Astrocyte (in vitro differentiated cells and primary cell): ENCODE results near the gene ITM2C. TPM values are rescaled to one million over a fixed set of nuclear protein-coding genes. Genes with fewer than 3 reads are reported as not detected.

Experiments
- DNase-seq: peaks from one replicate; pipeline ENCODE4 v3.0.0-alpha.2; 2010; ENCODE audit warnings: low read depth
- FAIRE-seq: peaks from 2 replicates; lab custom pipeline; 2011; peaks lifted over from hg19 to GRCh38; lab: Jason Lieb, UNC
- H2AFZ ChIP-seq: 2 replicates; pipeline ENCODE4 v1.6.0; 2012; ENCODE audit warnings: low read depth, low read length, inconsistent platforms
- H3K27ac ChIP-seq: 2 replicates; pipeline ENCODE4 v1.5.1; 2011; ENCODE audit warnings: low read depth, low read length, inconsistent platforms
- H3K27me3 ChIP-seq: 2 replicates; pipeline ENCODE4 v1.6.0; 2011; ENCODE audit warnings: low read length, inconsistent platforms; ENCODE audit not compliant: insufficient read depth
- H3K36me3 ChIP-seq: 2 replicates; pipeline ENCODE4 v1.5.1; 2011; ENCODE audit warnings: low read length, inconsistent platforms; ENCODE audit not compliant: insufficient read depth
- H3K4me1 ChIP-seq: 2 replicates; pipeline ENCODE4 v1.5.1; 2011; ENCODE audit warnings: low read length, inconsistent platforms; ENCODE audit not compliant: insufficient read depth
- H3K4me2 ChIP-seq: 2 replicates; pipeline ENCODE4 v1.6.0; 2012; ENCODE audit warnings: low read length, inconsistent platforms
- H3K4me3 ChIP-seq: 2 replicates; pipeline ENCODE4 v1.5.1; 2011; ENCODE audit warnings: low read depth, mild to moderate bottlenecking, low read length, inconsistent platforms; ENCODE audit not compliant: insufficient read depth
- H3K79me2 ChIP-seq: 2 replicates; pipeline ENCODE4 v1.6.0; 2012; ENCODE audit warnings: mild to moderate bottlenecking, low read length, inconsistent platforms; ENCODE audit not compliant: insufficient read depth
- H3K9ac ChIP-seq: 2 replicates; pipeline ENCODE4 v1.6.0; 2012; ENCODE audit warnings: mild to moderate bottlenecking, low read length, inconsistent platforms
- H3K9me3 ChIP-seq: 2 replicates; pipeline ENCODE4 v1.5.1; 2012; ENCODE audit warnings: low read depth, mild to moderate bottlenecking, low read length, inconsistent platforms; ENCODE audit not compliant: insufficient read depth
- H4K20me1 ChIP-seq: 2 replicates; pipeline ENCODE4 v1.6.0; 2012; ENCODE audit warnings: low read length, inconsistent platforms; ENCODE audit not compliant: insufficient read depth
- H3K27ac Mint-ChIP-seq: one replicate; pipeline ENCODE4 v1.8.0; 2021; ENCODE audit warnings: mild to moderate bottlenecking, mixed read lengths; ENCODE audit not compliant: unreplicated experiment
- H3K27me3 Mint-ChIP-seq: one replicate; pipeline ENCODE4 v1.8.0; 2021; ENCODE audit warnings: low read depth, mixed read lengths; ENCODE audit not compliant: unreplicated experiment
- H3K36me3 Mint-ChIP-seq: one replicate; pipeline ENCODE4 v1.8.0; 2021; ENCODE audit warnings: low read depth, mixed read lengths; ENCODE audit not compliant: unreplicated experiment
- H3K4me1 Mint-ChIP-seq: one replicate; pipeline ENCODE4 v1.8.0; 2021; ENCODE audit warnings: low read depth, mixed read lengths; ENCODE audit not compliant: unreplicated experiment
- H3K4me3 Mint-ChIP-seq: one replicate; pipeline ENCODE4 v1.8.0; 2021; ENCODE audit warnings: mild to moderate bottlenecking, moderate library complexity, mixed read lengths; ENCODE audit not compliant: unreplicated experiment
- H3K9me3 Mint-ChIP-seq: one replicate; pipeline ENCODE4 v1.8.0; 2021; ENCODE audit warnings: mild to moderate bottlenecking, mixed read lengths; ENCODE audit not compliant: unreplicated experiment
- CTCF ChIP-seq: IDR thresholded peaks from 2 replicates; pipeline ENCODE4 v1.5.1; 2011; ENCODE audit warnings: low read depth, mild to moderate bottlenecking, inconsistent platforms, low read length, moderate library complexity; ENCODE audit not compliant: insufficient read depth
- EZH2 ChIP-seq: IDR thresholded peaks from 2 replicates; pipeline ENCODE4 v1.6.1; 2012; ENCODE audit warnings: mild to moderate bottlenecking, low read length, inconsistent platforms; ENCODE audit not compliant: insufficient read depth
- total RNA-seq: library from RNA; stranded (reverse); gene quantifications from 2 replicates; pipeline ENCODE4 v1.2.1, GENCODE V29; 2021

The ITM2C gene
- total RNA-seq, 1 donor from 2014 or later = 458 TPM

- peaks cover 15% of the 10 kb centered on the region for H3K36me3 Mint-ChIP-seq
- no peaks in the 10 kb centered on the region for H3K36me3 ChIP-seq
- peaks cover 63% of the 10 kb centered on the region for H4K20me1 ChIP-seq
- FAIRE-seq (no peak), DNase-seq (no peak)
- H3K27me3 Mint-ChIP-seq = no peaks in the 10 kb centered on the region
- peaks cover 25% of the 10 kb centered on the region for H3K4me1 ChIP-seq
- no peaks in the 10 kb centered on the region for H3K27me3 ChIP-seq
- H3K4me3 ChIP-seq = no peak overlapping the region
- TF ChIP-seq EZH2 = no peak
- no peak for TF ChIP-seq CTCF
- no peaks in the 10 kb centered on the region for H3K9me3 Mint-ChIP-seq
- H3K4me3 Mint-ChIP-seq = no peak overlapping the region
- no peak overlapping the region for H3K4me2 ChIP-seq
- no peak overlapping the region for H3K27ac ChIP-seq
- H3K79me2 ChIP-seq = peaks cover 18% of the 10 kb centered on the region
- no peak overlapping the region for H3K9ac ChIP-seq
- no peak overlapping the region for H2AFZ ChIP-seq
- no peaks in the 10 kb centered on the region for H3K9me3 ChIP-seq
- no peak overlapping the region for H3K27ac Mint-ChIP-seq
- peaks cover 50% of the 10 kb centered on the region for H3K4me1 Mint-ChIP-seq
Measured at GRCh38 chr2:230871361-230872150, 6.8 kb downstream of the ITM2C start.

GRCh38 chr2:230872151-230872967 is 7.6 kb downstream of the ITM2C start:
- Histone ChIP-seq H3K4me3 (no peak overlapping the region), H3K27me3 (no peaks in the 10 kb centered on the region), H3K9me3 (no peaks in the 10 kb centered on the region), H4K20me1 (peaks cover 63% of the 10 kb centered on the region), H3K36me3 (no peaks in the 10 kb centered on the region), H3K4me2 (no peak overlapping the region), H3K27ac (no peak overlapping the region), H2AFZ (no peak overlapping the region), H3K9ac (no peak overlapping the region), H3K4me1 (peaks cover 19% of the 10 kb centered on the region), H3K79me2 (peaks cover 18% of the 10 kb centered on the region)
- H3K27ac Mint-ChIP-seq = no peak overlapping the region
- peaks cover 43% of the 10 kb centered on the region for H3K4me1 Mint-ChIP-seq
- peaks cover 17% of the 10 kb centered on the region for H3K36me3 Mint-ChIP-seq
- TF ChIP-seq EZH2 (no peak), CTCF (no peak)
- no peaks in the 10 kb centered on the region for H3K9me3 Mint-ChIP-seq
- no peak for DNase-seq
- no peaks in the 10 kb centered on the region for H3K27me3 Mint-ChIP-seq
- H3K4me3 Mint-ChIP-seq = peak overlapping the region; percentile 51
- FAIRE-seq = no peak
